Effector memory CD8-positive, alpha-beta T cell (primary cell): ENCODE measurements around the gene SCN2B.
A peak's percentile ranks its signal among the peaks of the same experiment; 100 is the strongest.

Experiments
- ATAC-seq: fragments of 150-1000 bp; cut with Tn5 transposase; replicated peaks from 2 replicates; pipeline ENCODE4 v1.10.0; 2021; ENCODE audit warnings: mild to moderate bottlenecking, moderate library complexity
- DNase-seq, 3 experiments: peaks; one replicate each; pipeline ENCODE4 v3.0.0; 2021
- H3K27ac Mint-ChIP-seq, 2 donors: one replicate each; pipeline ENCODE4 v1.8.0; 2022; ENCODE audit warnings: mild to moderate bottlenecking in 2 of 2, mixed read lengths in 2 of 2, moderate library complexity in 2 of 2
- H3K27me3 Mint-ChIP-seq, 2 donors: one replicate each; pipeline ENCODE4 v1.8.0; 2022; ENCODE audit warnings: mixed read lengths in 2 of 2
- H3K36me3 Mint-ChIP-seq: one replicate; pipeline ENCODE4 v1.8.0; 2022; ENCODE audit warnings: mild to moderate bottlenecking, moderate library complexity, mixed read lengths; ENCODE audit not compliant: insufficient read depth
- H3K4me1 Mint-ChIP-seq, 2 donors: one replicate each; pipeline ENCODE4 v1.8.0; 2022; ENCODE audit warnings: low read depth in 2 of 2, mixed read lengths in 2 of 2
- H3K4me3 Mint-ChIP-seq, 2 donors: one replicate each; pipeline ENCODE4 v1.8.0; 2022; ENCODE audit warnings: mild to moderate bottlenecking in 2 of 2, mixed read lengths in 2 of 2, moderate library complexity in 2 of 2
- H3K9me3 Mint-ChIP-seq, 2 donors: one replicate each; pipeline ENCODE4 v1.8.0; 2022; ENCODE audit warnings: mixed read lengths in 2 of 2

Gene SCN2B

DNA sequence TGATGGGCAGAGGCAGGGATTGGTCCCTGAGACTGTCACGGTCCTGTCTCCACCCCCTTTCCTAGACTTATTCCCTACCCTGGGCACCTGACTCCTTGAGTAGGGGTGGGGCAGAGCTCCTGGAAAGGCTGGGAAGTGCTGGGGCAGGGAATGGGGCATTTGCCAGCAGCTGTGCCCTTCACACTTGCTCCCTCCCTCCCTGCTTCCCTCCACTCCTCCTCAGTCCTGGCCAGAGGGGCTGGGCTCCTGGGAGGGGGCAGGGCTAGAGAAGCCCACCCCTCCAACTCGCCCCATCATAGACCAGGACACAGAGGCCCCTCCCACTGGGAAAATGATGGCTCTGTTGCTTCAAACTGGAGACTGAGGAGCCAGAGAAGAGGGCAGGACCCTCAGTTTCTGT lies 11.6 kb downstream of the SCN2B start:
- H3K4me3 Mint-ChIP-seq: no peak overlapping the region
- no peaks in the 10 kb centered on the region for H3K9me3 Mint-ChIP-seq
- peaks cover 7% of the 10 kb centered on the region for H3K36me3 Mint-ChIP-seq
- peaks cover 30 to 77% of the 10 kb centered on the region in 2 donors for H3K27me3 Mint-ChIP-seq
- ATAC-seq: no peak
- DNase-seq: no peak
- no peak overlapping the region for H3K27ac Mint-ChIP-seq
- no peaks in the 10 kb centered on the region for H3K4me1 Mint-ChIP-seq

DNA sequence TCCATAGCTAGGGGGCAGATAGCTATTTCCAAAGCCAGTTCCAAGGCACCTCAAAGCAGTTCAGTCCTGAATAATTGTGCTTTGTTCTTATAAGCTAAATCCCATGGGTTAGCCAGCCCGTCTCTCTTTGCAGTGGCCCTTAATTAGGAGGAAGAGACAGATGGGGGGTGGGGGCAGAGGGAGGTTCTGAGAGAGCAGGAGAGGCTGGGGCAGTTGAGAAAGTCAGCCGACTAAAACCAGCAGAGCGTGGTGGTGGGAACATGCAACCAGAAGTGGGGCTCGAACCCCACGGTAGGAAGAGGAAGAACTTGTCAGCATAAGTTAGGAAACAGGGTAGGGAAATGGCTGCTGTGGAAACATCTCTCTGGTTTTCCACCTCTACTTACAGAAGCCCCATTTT lies 12.9 kb downstream of the SCN2B start:
- Mint-ChIP-seq H3K36me3 (peaks cover 5% of the 10 kb centered on the region), H3K27me3 (peaks cover 34 to 81% of the 10 kb centered on the region in 2 donors), H3K9me3 (no peaks in the 10 kb centered on the region), H3K27ac (no peak overlapping the region), H3K4me3 (no peak overlapping the region), H3K4me1 (no peaks in the 10 kb centered on the region)
- no peak for ATAC-seq
- no peak for DNase-seq

DNA sequence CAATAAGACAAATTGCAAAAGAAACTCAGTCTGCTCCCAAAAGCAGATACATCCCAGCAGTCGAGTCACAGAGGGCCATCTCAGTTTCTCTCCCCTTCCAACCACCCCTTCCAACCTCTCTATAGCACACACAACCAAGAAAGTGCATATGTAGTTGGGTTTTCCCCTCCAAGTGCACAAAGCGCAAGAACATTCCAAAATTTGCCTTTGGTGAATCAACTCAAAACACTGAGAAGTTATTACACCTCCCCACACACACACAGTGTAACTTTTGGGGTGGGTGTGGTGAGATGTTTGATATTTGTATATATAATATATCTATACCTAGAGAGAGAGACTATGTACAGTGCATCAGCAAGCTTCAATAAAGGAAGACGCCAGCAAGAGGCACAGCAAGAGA lies 13.6 kb downstream of the SCN2B start:
- H3K4me1 Mint-ChIP-seq: no peaks in the 10 kb centered on the region
- H3K36me3 Mint-ChIP-seq: peaks cover 2% of the 10 kb centered on the region
- DNase-seq: no peak
- no peak overlapping the region for H3K4me3 Mint-ChIP-seq
- H3K27me3 Mint-ChIP-seq: peaks cover 34 to 81% of the 10 kb centered on the region in 2 donors
- H3K27ac Mint-ChIP-seq: no peak overlapping the region
- ATAC-seq: no peak
- H3K9me3 Mint-ChIP-seq: no peaks in the 10 kb centered on the region

DNA sequence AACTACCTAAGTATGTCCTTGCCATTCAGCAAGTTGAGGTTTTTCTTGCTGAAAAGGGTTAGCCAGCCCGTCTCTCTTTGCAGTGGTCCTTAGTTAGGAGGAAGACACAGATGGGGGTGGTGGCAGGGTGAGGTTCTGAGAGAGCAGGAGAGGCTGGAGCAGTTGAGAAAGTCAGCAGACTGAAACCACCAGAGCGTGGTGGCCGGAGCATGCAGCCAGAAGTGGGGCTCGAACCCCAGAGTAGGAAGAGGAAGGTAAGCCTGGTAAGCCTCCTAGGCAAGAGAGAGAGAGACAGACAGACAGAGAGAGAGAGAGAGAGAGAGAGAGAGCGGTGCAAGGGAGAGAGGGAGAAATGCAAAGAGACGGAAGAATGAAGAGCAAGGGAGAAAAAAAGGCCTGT lies 14.7 kb downstream of the SCN2B start:
- Mint-ChIP-seq H3K27ac (no peak overlapping the region), H3K4me1 (peaks cover 5 to 6% of the 10 kb centered on the region in 2 donors), H3K27me3 (peaks cover 38 to 81% of the 10 kb centered on the region in 2 donors), H3K36me3 (peaks cover 2% of the 10 kb centered on the region), H3K9me3 (no peaks in the 10 kb centered on the region), H3K4me3 (no peak overlapping the region)
- DNase-seq: no peak
- ATAC-seq: no peak

DNA sequence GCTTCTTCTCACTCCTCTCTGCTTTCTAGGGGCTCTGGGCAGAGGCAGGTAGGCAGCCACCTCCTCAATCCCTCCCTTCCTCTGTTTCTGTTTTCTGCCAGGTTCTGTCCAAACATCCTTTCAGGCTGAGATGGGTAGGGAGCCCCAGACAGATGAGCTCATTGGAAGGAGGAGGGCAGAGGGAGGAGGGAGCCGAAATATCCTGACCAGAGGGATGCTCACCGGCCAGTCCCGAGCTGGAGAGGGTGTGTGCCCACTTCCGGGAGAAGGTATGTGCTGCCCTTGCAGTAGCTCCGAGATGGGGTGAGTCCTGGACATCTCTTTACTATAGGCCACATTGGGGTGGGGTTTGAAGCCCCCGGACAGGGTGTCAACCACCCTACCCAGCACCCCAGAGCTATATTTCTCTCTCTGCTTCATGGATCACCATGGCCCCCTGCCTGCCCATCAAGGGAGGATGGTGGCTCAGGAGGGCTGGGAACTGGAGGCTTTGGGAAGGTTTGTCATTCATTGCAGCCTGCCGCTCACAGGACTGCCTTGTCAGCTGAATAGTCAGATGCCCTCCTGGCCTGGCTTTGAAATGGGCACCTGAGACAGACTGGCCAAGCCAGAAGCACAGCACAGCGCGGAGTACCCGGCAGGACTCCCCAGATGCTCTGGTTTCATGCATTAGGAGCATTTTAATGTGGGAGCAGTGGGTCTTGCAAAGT lies 19.1 kb downstream of the SCN2B start:
- ATAC-seq: no peak
- DNase-seq: no peak
- Mint-ChIP-seq H3K9me3 (no peaks in the 10 kb centered on the region), H3K27ac (no peak overlapping the region), H3K4me3 (peak overlapping the region in 1 of 2 donors; percentile 55), H3K27me3 (peaks cover 68 to 93% of the 10 kb centered on the region in 2 donors), H3K4me1 (peaks cover 16 to 19% of the 10 kb centered on the region in 2 donors), H3K36me3 (no peaks in the 10 kb centered on the region)

DNA sequence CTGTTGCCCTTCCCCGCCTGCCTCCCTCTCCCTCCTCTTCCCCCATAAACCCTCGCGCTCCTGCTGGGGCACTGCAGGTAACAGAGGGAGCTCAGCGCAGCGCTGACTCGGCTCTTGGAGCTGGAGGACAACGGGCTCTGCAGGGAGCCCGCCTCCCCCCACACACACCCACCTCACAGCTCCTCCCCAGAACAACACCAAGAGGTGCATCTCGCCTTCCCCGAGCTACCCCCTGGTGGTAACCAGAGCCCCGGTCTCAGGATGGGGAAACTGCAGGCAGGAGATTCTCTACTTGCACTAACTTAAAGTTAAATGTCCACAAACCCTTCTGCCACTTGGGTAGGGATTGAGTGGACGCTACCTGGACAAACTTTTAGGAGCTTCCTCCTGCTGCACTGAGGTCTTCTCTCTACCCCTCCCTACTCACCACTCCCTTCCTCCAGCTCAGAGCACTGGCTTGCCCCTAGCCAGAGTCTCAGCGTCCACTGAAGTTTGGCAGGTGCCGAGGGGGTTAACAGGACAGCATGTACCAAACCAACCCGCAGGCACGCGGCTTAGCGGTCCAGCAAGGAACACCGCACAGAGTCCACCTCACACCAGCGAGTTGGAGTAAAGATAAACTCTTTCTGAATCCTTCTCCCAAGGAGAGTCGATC lies 19.8 kb downstream of the SCN2B start:
- peak; percentile 26 to 33 (median 27) for DNase-seq
- Mint-ChIP-seq H3K4me3 (peak overlapping the region in 1 of 2 donors; percentile 55), H3K4me1 (peaks cover 16 to 22% of the 10 kb centered on the region in 2 donors), H3K27me3 (peaks cover 65 to 98% of the 10 kb centered on the region in 2 donors), H3K27ac (no peak overlapping the region), H3K36me3 (no peaks in the 10 kb centered on the region), H3K9me3 (no peaks in the 10 kb centered on the region)
- ATAC-seq: peak; percentile 86

DNA sequence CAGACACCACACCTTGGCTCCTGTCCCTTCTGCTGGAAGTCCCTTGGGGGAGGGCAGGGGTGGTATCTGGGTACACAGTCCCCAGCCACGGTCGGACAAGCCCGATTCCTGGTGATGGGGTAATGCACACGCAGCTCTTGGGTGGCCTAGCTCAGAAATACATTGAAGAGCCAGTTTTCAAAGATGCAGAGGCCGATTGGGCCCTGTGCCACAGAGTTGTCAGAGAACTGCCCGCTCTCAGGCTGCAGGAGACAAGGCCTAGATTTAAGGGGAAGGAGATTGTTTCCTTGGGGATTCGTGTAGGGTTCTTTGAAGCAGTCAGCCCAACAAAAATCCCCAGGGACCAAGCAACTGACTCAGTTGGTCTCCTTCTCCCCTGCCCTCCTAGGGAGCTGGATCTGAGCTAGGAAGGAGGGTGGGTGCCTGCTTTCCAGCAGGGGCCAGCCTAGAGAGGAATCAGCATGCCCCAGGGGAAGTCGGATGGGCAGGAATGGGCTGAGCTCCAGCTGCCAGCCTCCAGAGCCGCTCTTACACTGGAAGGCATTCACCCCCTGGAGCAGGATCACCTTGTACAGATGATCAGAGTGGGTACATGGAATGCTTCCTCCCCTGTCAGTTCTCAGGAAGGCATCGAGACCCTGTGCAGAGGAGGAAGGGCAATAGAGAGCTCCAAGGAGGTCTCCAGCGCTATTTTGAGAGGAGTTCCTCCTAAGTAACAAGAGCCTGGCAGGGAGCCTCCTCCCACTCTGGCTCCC lies 20.5 kb downstream of the SCN2B start:
- H3K4me3 Mint-ChIP-seq: peak overlapping the region in 1 of 2 donors; percentile 55
- peaks cover 16 to 22% of the 10 kb centered on the region in 2 donors for H3K4me1 Mint-ChIP-seq
- H3K27me3 Mint-ChIP-seq: peaks cover 60 to 98% of the 10 kb centered on the region in 2 donors
- H3K27ac Mint-ChIP-seq: no peak overlapping the region
- ATAC-seq: no peak
- no peaks in the 10 kb centered on the region for H3K9me3 Mint-ChIP-seq
- no peaks in the 10 kb centered on the region for H3K36me3 Mint-ChIP-seq
- DNase-seq: no peak

DNA sequence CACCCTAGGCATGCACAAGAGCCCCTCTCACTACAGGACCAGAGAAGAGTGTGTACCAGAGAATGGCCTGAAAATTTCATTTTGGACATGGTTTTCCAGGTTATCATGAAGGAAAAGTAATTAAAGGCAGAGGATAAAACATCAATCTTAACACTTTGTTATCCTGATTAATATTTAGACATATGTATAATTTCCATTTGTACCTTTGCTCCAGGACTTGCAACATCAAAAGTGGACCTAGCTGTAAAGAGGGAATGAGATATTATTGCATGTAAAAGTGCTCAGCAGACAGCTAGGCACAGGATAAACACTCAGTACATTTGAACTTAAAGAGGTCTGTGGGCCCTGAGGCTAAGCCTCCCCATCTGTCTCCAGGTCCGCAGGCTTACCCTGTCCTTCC lies 21.8 kb downstream of the SCN2B start:
- no peaks in the 10 kb centered on the region for H3K36me3 Mint-ChIP-seq
- H3K27me3 Mint-ChIP-seq: peaks cover 55 to 91% of the 10 kb centered on the region in 2 donors
- H3K9me3 Mint-ChIP-seq: no peaks in the 10 kb centered on the region
- H3K4me3 Mint-ChIP-seq: no peak overlapping the region
- ATAC-seq (no peak), DNase-seq (no peak)
- no peak overlapping the region for H3K27ac Mint-ChIP-seq
- peaks cover 16 to 22% of the 10 kb centered on the region in 2 donors for H3K4me1 Mint-ChIP-seq

DNA sequence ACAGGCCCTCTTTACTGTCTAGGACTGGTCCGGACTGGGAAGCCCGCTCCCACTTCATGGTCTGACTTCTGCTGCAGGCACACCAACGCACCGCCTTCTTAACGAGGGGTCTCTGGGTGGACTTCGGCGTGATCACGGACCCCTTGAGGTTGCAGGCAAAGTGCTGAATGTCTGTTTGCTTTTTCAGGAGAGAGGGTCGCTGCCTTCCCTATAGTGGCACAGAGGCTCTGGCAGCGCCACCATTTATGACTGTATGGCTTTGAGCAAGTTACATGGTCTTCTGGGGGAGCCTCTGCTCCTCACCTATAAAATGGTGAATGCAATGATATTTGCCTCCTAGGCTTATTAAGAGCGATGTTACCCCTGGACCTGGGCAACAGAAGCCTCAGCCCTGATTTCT lies 22.5 kb downstream of the SCN2B start:
- DNase-seq (no peak), ATAC-seq (no peak)
- no peaks in the 10 kb centered on the region for H3K36me3 Mint-ChIP-seq
- peaks cover 49 to 85% of the 10 kb centered on the region in 2 donors for H3K27me3 Mint-ChIP-seq
- peaks cover 16 to 22% of the 10 kb centered on the region in 2 donors for H3K4me1 Mint-ChIP-seq
- H3K4me3 Mint-ChIP-seq: peak overlapping the region; percentile 32 to 71
- H3K27ac Mint-ChIP-seq: no peak overlapping the region
- no peaks in the 10 kb centered on the region for H3K9me3 Mint-ChIP-seq

DNA sequence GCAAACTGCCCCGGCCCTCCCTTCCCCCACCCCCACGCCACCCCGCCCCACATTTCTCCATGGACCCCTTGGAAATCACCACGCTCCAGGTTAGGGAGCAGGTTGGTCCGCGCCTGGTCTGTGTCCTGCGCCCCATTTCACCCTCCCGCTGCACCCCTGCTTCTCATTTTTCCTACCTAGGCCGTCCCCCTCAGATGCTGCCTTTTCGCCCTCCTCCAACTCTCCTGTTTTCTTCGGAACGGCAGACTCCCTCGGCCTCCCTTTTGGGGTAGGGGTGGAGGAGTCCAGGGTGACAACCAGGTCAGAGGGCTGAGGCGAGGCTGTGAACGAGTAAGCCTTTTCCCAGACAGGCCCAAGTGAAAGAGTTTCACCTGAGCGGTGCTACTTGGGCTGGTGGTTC lies 22.9 kb downstream of the SCN2B start:
- peak overlapping the region; percentile 32 to 71 for H3K4me3 Mint-ChIP-seq
- no peak for ATAC-seq
- peaks cover 16 to 22% of the 10 kb centered on the region in 2 donors for H3K4me1 Mint-ChIP-seq
- DNase-seq: no peak
- no peaks in the 10 kb centered on the region for H3K9me3 Mint-ChIP-seq
- peaks cover 49 to 80% of the 10 kb centered on the region in 2 donors for H3K27me3 Mint-ChIP-seq
- no peak overlapping the region for H3K27ac Mint-ChIP-seq
- H3K36me3 Mint-ChIP-seq: no peaks in the 10 kb centered on the region

DNA sequence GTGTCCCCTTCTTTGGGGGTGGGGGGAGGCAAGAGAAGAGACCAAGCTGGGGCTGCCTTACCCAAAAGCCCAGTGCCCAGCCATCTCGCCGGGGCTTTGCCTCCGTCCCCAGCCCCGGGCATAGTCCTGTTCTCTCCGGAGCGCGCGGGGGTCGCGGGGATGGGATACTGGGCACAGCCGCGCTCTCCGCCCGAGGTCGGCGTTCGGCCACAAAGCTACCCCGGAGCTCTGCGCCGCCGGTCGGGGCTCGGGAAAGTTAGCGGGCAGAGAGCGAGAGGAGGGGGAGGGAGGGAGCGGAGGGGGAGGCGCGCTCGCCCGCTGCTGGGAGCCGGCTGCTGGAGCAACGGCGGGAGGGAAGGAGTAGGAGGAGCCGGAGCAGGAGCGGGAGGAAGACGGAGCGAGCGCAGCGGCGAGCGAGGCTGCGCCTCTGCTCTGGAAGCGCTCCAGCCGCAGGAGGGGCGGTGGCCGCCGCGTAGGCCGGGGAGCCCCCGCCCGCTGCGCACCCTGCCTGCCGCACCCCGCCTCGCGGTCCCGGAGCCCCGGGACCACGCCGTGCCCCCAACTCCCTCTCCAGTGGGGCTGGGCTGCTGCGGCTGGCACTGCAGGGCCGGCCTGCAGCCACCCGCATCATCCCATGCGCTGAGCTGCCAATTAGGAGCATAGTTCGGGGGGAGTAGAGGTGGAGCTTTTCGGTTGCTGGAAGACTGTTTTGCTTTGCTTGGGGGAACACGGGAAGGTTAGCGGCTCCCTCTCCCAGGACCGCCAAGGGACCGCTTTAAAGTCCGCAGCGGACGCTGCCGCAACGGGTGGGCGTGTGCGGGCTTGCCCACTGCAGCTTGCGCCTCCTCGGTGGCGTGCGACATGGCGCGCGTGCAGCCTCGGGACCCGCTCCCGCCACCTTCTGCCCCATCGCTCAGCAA lies 23.6 kb downstream of the SCN2B start, which contains the start of gene SCN4B:
TSS of gene SCN4B (minus strand) at position 272 of the 920 bp plus-strand sequence. CDS start at position 122, 150 bp downstream.
- no peaks in the 10 kb centered on the region for H3K9me3 Mint-ChIP-seq
- H3K4me3 Mint-ChIP-seq: peak within 1 kb of the TSS; percentile 32 to 71
- peaks cover 45 to 77% of the 10 kb centered on the region in 2 donors for H3K27me3 Mint-ChIP-seq
- no peak within 1 kb of the TSS for H3K27ac Mint-ChIP-seq
- ATAC-seq (peak; percentile 57), DNase-seq (no peak)
- peaks cover 16 to 22% of the 10 kb centered on the region in 2 donors for H3K4me1 Mint-ChIP-seq
- no peaks in the 10 kb centered on the region for H3K36me3 Mint-ChIP-seq

DNA sequence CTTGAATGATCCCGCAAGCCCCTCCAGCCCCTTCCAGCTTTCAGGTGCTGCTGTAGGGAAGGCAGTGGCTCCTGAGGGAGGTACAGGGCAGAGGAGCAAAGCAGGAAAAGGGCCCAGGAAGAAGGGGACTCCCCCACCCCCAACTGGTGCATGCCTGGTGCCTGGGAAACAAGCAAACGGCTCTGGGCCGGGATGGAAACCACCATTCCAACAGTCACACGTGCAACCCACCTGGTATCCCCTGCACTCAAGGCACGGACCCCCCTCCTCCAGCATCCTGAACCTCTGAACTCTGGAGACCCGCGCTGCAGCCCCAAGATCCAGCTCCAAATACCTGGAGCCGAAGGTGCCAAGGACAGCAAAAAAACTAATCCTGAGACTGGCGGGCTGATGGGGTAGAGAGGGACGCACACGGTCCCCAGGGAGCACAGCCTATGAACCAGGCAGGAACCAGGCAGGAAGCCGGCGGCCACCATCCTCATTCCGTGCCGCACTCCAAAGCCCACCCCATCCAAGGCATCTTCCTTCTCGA lies 24.4 kb downstream of the SCN2B start:
- ATAC-seq: no peak

More for the DNA sequence above, 24.4 kb downstream of the SCN2B start:
- H3K9me3 Mint-ChIP-seq: no peaks in the 10 kb centered on the region
- H3K4me1 Mint-ChIP-seq: peaks cover 15 to 18% of the 10 kb centered on the region in 2 donors
- H3K27ac Mint-ChIP-seq: no peak overlapping the region
- H3K4me3 Mint-ChIP-seq: peak overlapping the region; percentile 32 to 71
- H3K36me3 Mint-ChIP-seq: no peaks in the 10 kb centered on the region
- no peak for DNase-seq
- peaks cover 38 to 72% of the 10 kb centered on the region in 2 donors for H3K27me3 Mint-ChIP-seq
